ENCODE results near the gene WDR38. TPM values are rescaled to one million over a fixed set of nuclear protein-coding genes. Genes with fewer than 3 reads are reported as not detected.

The WDR38 gene
- total and polyA plus RNA-seq, 12 donors, result 0.04 to 0.22 TPM; not detected in 10

DNA sequence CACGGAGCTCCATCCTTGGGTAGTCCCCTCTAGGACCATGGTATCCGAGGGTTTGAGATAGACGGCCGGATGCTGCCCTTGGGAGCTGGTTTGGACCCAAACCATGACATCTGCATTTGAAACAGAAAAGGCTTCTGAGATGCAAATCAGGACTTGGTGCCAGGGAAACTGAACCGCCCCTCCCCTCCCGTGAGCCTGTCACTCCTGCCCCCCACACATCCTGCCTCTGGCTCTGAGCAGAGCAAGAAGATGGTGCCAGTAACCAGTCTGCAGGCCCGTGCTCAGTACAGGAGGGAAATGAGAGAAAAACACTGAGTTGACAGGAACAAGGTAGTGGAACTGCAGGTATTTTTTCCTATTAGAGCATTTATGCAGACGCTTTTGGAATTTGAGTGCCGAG lies 27.2 kb downstream of the WDR38 start:
- no peaks in the 10 kb centered on the region for H3K4me1 ChIP-seq
- intact Hi-C loops (cut with DNase I), result no loop called here
- H3K36me3 ChIP-seq, result peaks cover 0 to 100% (median 58%) of the 10 kb centered on the region in 9 donors
- no peak for ATAC-seq
- TF ChIP-seq CTCF (IDR thresholded peaks at IDR 0.05), result no peak
- H3K27ac ChIP-seq, result no peak overlapping the region
- no peak for DNase-seq
- no peaks in the 10 kb centered on the region for H3K9me3 ChIP-seq
- H3K4me3 ChIP-seq, result no peak overlapping the region
- no peaks in the 10 kb centered on the region for H3K27me3 ChIP-seq
- WGBS, 2 donors, result 69 to 70% methylated on average over 9 of the region's 9 CpGs

DNA sequence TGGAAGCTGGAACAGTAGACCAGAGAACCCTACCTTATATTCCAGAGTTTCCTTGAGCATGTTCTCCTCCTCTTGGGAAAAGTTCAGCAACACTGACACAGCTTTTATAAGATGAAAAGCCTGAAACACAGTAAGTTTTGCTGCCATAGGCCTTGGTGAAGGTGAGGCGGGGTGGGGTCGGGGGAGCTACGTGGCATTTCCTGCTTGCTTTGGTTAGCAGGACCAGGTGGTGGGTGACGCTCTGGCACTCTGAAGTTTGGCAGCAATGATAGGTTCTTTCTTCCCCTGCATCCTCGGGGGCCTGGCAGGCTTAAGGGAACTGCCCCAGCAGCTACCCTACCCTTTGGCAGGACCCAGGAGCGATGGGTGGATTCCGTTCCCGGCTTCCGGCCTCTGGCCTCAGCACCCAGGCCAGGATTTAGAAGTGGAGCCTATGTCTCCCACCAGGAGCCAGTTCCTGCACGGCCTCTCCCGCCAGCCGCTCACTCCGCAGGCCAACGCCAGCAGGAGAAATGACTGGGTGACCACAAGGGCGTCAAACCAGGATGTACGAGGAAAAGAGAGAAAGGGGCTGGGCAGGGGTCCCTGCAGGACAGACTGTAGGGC lies 28.0 kb downstream of the WDR38 start:
- peaks cover 0 to 100% (median 58%) of the 10 kb centered on the region in 9 donors for H3K36me3 ChIP-seq
- no peaks in the 10 kb centered on the region for H3K4me1 ChIP-seq
- H3K9me3 ChIP-seq, result no peaks in the 10 kb centered on the region
- DNase-seq (no peak), ATAC-seq (no peak)
- no peak for TF ChIP-seq CTCF (IDR thresholded peaks at IDR 0.05)
- no peaks in the 10 kb centered on the region for H3K27me3 ChIP-seq
- no peak overlapping the region for H3K27ac ChIP-seq
- WGBS, 2 donors, result 94% methylated on average over 16 of the region's 16 CpGs
- H3K4me3 ChIP-seq, result no peak overlapping the region
- intact Hi-C loops (cut with DNase I), result no loop called here

- WGBS, 2 donors, result 74 to 76% methylated on average over 13 of the region's 13 CpGs
- intact Hi-C loops (cut with DNase I), result no loop called here
- Histone ChIP-seq H3K27me3 (no peaks in the 10 kb centered on the region), H3K4me3 (no peak overlapping the region), H3K4me1 (no peaks in the 10 kb centered on the region), H3K36me3 (peaks cover 0 to 100% (median 50%) of the 10 kb centered on the region in 9 donors), H3K9me3 (no peaks in the 10 kb centered on the region), H3K27ac (no peak overlapping the region)
- no peak for TF ChIP-seq CTCF (IDR thresholded peaks at IDR 0.05)
- ATAC-seq, result no peak
- no peak for DNase-seq
Measured at GRCh38 chr9:124882231-124882630, 29.0 kb downstream of the WDR38 start.

DNA sequence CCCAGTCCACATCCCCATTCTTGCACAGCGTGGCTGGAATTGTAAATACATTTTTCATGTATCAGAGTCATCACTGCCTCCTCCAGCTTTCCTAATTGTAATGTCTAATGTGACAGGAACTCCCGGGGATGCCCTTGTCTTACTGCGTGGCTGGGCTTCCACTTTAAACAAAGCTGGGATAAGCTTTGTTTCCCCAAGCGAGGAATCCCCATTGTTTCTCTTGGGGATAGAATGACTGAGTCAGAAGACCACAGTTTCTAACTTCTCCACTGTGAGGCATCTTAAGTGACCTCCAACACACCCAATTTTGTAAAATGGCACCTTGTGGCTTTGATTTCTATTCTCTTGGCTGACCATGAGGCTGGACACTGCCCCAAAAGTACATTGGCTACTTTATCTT lies 31.1 kb downstream of the WDR38 start:
- Histone ChIP-seq H3K4me1 (no peaks in the 10 kb centered on the region), H3K36me3 (peaks cover 0 to 100% (median 65%) of the 10 kb centered on the region in 9 donors), H3K27me3 (no peaks in the 10 kb centered on the region), H3K27ac (no peak overlapping the region), H3K9me3 (no peaks in the 10 kb centered on the region), H3K4me3 (no peak overlapping the region)
- intact Hi-C loops (cut with DNase I), result no loop called here
- ATAC-seq (no peak), DNase-seq (no peak)
- WGBS, 2 donors, result 82 to 85% methylated on average over 4 of the region's 4 CpGs
- TF ChIP-seq CTCF (IDR thresholded peaks at IDR 0.05), result no peak
